ENCODE measurements around the gene CXCR5. TPM values are rescaled to one million over a fixed set of nuclear protein-coding genes. Genes with fewer than 3 reads are reported as not detected.

The CXCR5 gene
- total and polyA plus RNA-seq, 4 donors = 0.06 to 0.92 TPM; not detected in 2

- Histone ChIP-seq H3K9ac (ENCODE audit: low read depth in 1 of 2, low read length in 2 of 2) (peak overlapping the region in 1 of 2 donors; percentile 45), H3K4me3 (ENCODE audit: low read depth in 1 of 3, low read length in 3 of 3) (peak overlapping the region; percentile 72 to 90 (median 81)), H3K36me3 (ENCODE audit: control insufficient read depth in 4 of 4, insufficient read depth in 3 of 4, low read depth in 1 of 4, low read length in 3 of 4) (no peaks in the 10 kb centered on the region), H3K4me1 (ENCODE audit: control insufficient read depth in 4 of 4, insufficient read depth in 4 of 4, low read length in 3 of 4) (peaks cover 1 to 32% (median 22%) of the 10 kb centered on the region in 4 donors), H3K27me3 (ENCODE audit: control insufficient read depth in 4 of 4, insufficient read depth in 4 of 4, low read length in 3 of 4) (no peaks in the 10 kb centered on the region), H3K9me3 (ENCODE audit: control insufficient read depth in 4 of 4, low read length in 3 of 4) (no peaks in the 10 kb centered on the region), H3K27ac (ENCODE audit: low read depth in 1 of 2, low read length in 2 of 2) (peak overlapping the region; percentile 97 to 99)
- WGBS = under 1% methylated on average over 24 of the region's 26 CpGs
- TF ChIP-seq RXRA (IDR thresholded peaks at IDR 0.05) (no peak), SP1 (IDR thresholded peaks at IDR 0.05) (no peak), REST (IDR thresholded peaks at IDR 0.05) (no peak), GABPA (IDR thresholded peaks at IDR 0.05 in 1 of 2, conservative IDR thresholded peaks at IDR 0.05 in 1 of 2) (no peak), YY1 (IDR thresholded peaks at IDR 0.05) (no peak), MAX (IDR thresholded peaks at IDR 0.05) (no peak), CTCF (IDR thresholded peaks at IDR 0.05; ENCODE audit: low read depth, low read length, missing input control) (no peak)
- DNase-seq (ENCODE audit: low spot score) = no peak
These were observed 45.9 kb downstream of the CXCR5 start for GRCh38 chr11:118929501-118930093.

GRCh38 chr11:118930094-118930712 lies 46.5 kb downstream of the CXCR5 start:
- Histone ChIP-seq H3K4me1 (ENCODE audit: control insufficient read depth in 4 of 4, insufficient read depth in 4 of 4, low read length in 3 of 4) (peaks cover 1 to 31% (median 19%) of the 10 kb centered on the region in 4 donors), H3K9ac (ENCODE audit: low read depth in 1 of 2, low read length in 2 of 2) (peak overlapping the region in 1 of 2 donors; percentile 45), H3K4me3 (ENCODE audit: low read depth in 1 of 3, low read length in 3 of 3) (peak overlapping the region; percentile 72 to 90 (median 81)), H3K36me3 (ENCODE audit: control insufficient read depth in 4 of 4, insufficient read depth in 3 of 4, low read depth in 1 of 4, low read length in 3 of 4) (no peaks in the 10 kb centered on the region), H3K27ac (ENCODE audit: low read depth in 1 of 2, low read length in 2 of 2) (peak overlapping the region; percentile 97 to 99), H3K27me3 (ENCODE audit: control insufficient read depth in 4 of 4, insufficient read depth in 4 of 4, low read length in 3 of 4) (no peaks in the 10 kb centered on the region), H3K9me3 (ENCODE audit: control insufficient read depth in 4 of 4, low read length in 3 of 4) (no peaks in the 10 kb centered on the region)
- DNase-seq (ENCODE audit: low spot score) = peak; percentile 89
- TF ChIP-seq RAD21 (IDR thresholded peaks at IDR 0.05) (peak; percentile 86 to 94), JUND (IDR thresholded peaks at IDR 0.05) (peak in 1 of 2 donors; percentile 35), RXRA (IDR thresholded peaks at IDR 0.05) (peak; percentile 81 to 91), REST (IDR thresholded peaks at IDR 0.05) (no peak), TAF1 (conservative IDR thresholded peaks at IDR 0.05) (no peak), ATF3 (IDR thresholded peaks at IDR 0.05) (no peak), EGR1 (IDR thresholded peaks at IDR 0.05; ENCODE audit: low read depth in 2 of 2) (peak; percentile 31 to 51), SP1 (IDR thresholded peaks at IDR 0.05) (peak; percentile 59), NR2F2 (IDR thresholded peaks at IDR 0.05) (peak; percentile 76), CTCF (IDR thresholded peaks at IDR 0.05; ENCODE audit: low read depth, low read length, missing input control) (peak; percentile 99), YY1 (IDR thresholded peaks at IDR 0.05) (peak; percentile 78), HNF4A (conservative IDR thresholded peaks at IDR 0.05) (peak; percentile 48 to 49)
- WGBS = under 1% methylated on average over 20 of the region's 20 CpGs

Data from liver (tissue), 9 donors.